ENCODE measurements around the gene YY1. TPM values are rescaled to one million over a fixed set of nuclear protein-coding genes. Genes with fewer than 3 reads are reported as not detected.

Gene YY1
- total and polyA plus RNA-seq, 2 of the 8 experiments (the other 6 are each of a cell fraction or from before 2014, with no cell fraction given), result 26.4 to 106 TPM

GRCh38 chr14:100305324-100306100 is 66.6 kb downstream of the YY1 start (continued):
- TF ChIP-seq CHD7 (IDR thresholded peaks at IDR 0.05; ENCODE audit: insufficient replicate concordance, low read length), result no peak
